ENCODE measurements around the gene RNF212. TPM values are rescaled to one million over a fixed set of nuclear protein-coding genes. Genes with fewer than 3 reads are reported as not detected.

RNF212 gene
- total RNA-seq, 4 donors from 2014 or later, result 0.77 to 13.5 (median 5.2) TPM

DNA sequence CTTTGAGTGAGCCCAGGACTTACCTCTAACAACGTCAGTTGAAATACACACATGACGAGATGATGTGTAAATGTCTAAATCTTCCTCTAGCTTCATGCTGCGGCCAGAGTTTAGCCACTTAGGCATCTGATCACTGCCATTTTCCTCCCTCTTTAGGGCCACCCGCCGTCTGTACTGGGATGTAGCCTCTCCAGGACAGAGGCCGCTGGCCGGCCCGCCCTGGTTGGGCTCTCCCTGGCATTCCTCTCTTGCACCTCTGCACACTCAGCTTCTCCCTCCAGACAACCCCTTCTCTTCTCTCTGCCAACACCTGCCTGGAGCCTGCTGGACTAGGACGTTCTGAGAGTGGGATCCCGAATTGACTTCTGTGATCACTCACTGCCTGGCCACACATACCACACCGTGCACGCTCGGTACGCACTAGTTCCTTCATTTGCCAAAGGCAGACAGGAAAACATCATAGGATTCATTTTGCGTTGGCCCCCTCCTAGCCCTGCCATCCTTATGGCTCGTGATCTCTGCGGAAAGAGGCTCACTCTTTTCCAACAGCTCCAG lies 33.6 kb downstream of the RNF212 start:
- Histone ChIP-seq H3K9me3 (no peaks in the 10 kb centered on the region), H3K27ac (no peak overlapping the region), H3K36me3 (no peaks in the 10 kb centered on the region), H3K4me3 (no peak overlapping the region), H3K27me3 (no peaks in the 10 kb centered on the region), H3K4me1 (no peaks in the 10 kb centered on the region)
- intact Hi-C loops (cut with DNase I; ENCODE audit: low total_unique reads), result no loop called here
- no peak for DNase-seq
- TF ChIP-seq POLR2A (IDR thresholded peaks at IDR 0.05), result no peak
- TF ChIP-seq CTCF (IDR thresholded peaks at IDR 0.05), result no peak

- TF ChIP-seq CTCF (IDR thresholded peaks at IDR 0.05) (no peak), POLR2A (IDR thresholded peaks at IDR 0.05) (no peak)
- Histone ChIP-seq H3K27ac (no peak overlapping the region), H3K4me1 (no peaks in the 10 kb centered on the region), H3K4me3 (no peak overlapping the region), H3K36me3 (no peaks in the 10 kb centered on the region), H3K9me3 (no peaks in the 10 kb centered on the region), H3K27me3 (no peaks in the 10 kb centered on the region)
- intact Hi-C loops (cut with DNase I; ENCODE audit: low total_unique reads), result no loop called here
- no peak for DNase-seq
Measured at GRCh38 chr4:1078490-1078889, 34.9 kb downstream of the RNF212 start.

- no peaks in the 10 kb centered on the region for H3K9me3 ChIP-seq
- DNase-seq, result no peak
- TF ChIP-seq POLR2A (IDR thresholded peaks at IDR 0.05) (no peak), CTCF (IDR thresholded peaks at IDR 0.05) (no peak)
- no peaks in the 10 kb centered on the region for H3K36me3 ChIP-seq
- intact Hi-C loops (cut with DNase I; ENCODE audit: low total_unique reads), result no loop called here
- H3K4me3 ChIP-seq, result no peak overlapping the region
- H3K27me3 ChIP-seq, result no peaks in the 10 kb centered on the region
- H3K27ac ChIP-seq, result no peak overlapping the region
- H3K4me1 ChIP-seq, result no peaks in the 10 kb centered on the region
Measured at GRCh38 chr4:1077711-1078477, 35.5 kb downstream of the RNF212 start.

GRCh38 chr4:1075809-1076699 lies 37.3 kb downstream of the RNF212 start:
- no peak for TF ChIP-seq CTCF (IDR thresholded peaks at IDR 0.05)
- TF ChIP-seq POLR2A (IDR thresholded peaks at IDR 0.05), result no peak
- DNase-seq, result no peak
- Histone ChIP-seq H3K4me1 (no peaks in the 10 kb centered on the region), H3K27ac (no peak overlapping the region), H3K9me3 (no peaks in the 10 kb centered on the region), H3K27me3 (no peaks in the 10 kb centered on the region), H3K4me3 (no peak overlapping the region), H3K36me3 (no peaks in the 10 kb centered on the region)
- intact Hi-C loops (cut with DNase I; ENCODE audit: low total_unique reads), result no loop called here

DNA sequence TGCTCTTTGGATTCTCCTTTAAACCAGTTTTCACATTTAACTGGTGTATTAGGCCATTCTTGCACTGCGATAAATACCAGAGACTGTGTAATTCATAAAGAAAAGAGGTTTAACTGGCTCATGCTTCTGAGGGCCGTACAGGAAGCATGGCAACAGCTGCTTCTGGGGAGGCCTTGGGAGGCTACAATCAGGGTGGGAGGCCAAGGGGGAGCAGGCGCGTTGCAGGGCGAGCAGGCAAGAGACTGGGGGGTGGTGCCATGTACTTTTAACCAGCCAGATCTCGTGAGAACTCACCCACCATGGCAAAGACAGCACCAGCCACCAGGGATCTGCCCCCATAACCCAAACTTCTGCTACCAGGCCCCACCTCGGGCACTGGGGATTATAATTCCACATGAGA lies 38.1 kb downstream of the RNF212 start:
- Histone ChIP-seq H3K27ac (no peak overlapping the region), H3K4me3 (no peak overlapping the region), H3K4me1 (no peaks in the 10 kb centered on the region), H3K27me3 (peaks cover 0 to 4% of the 10 kb centered on the region in 2 donors), H3K9me3 (no peaks in the 10 kb centered on the region), H3K36me3 (no peaks in the 10 kb centered on the region)
- DNase-seq, result no peak
- intact Hi-C loops (cut with DNase I; ENCODE audit: low total_unique reads), result no loop called here
- TF ChIP-seq CTCF (IDR thresholded peaks at IDR 0.05) (no peak), POLR2A (IDR thresholded peaks at IDR 0.05) (no peak)

Measured in uterus (tissue), 4 donors.